GM18507 (cell line): Measurements from ENCODE around the gene SLC13A2.
A peak's percentile ranks its signal among the peaks of the same experiment; 100 is the strongest.

ENCODE experiments used
- DNase-seq: peaks from one replicate; pipeline ENCODE4 v3.0.0; 2011; ENCODE audit warnings: low read depth; ENCODE audit not compliant: insufficient read length; ENCODE audit errors: extremely low spot score
- FAIRE-seq: peaks from 2 replicates; lab custom pipeline; 2011; peaks lifted over from hg19 to GRCh38; lab: Jason Lieb, UNC

SLC13A2 gene

GRCh38 chr17:28488533-28489276 is 15.3 kb downstream of the SLC13A2 start:
- no peak for DNase-seq
- FAIRE-seq, result no peak

- no peak for FAIRE-seq
- no peak for DNase-seq
Observed at GRCh38 chr17:28491286-28491685, 17.8 kb downstream of the SLC13A2 start.

- DNase-seq, result no peak
- FAIRE-seq, result no peak
Observed at GRCh38 chr17:28491860-28492259, 18.4 kb downstream of the SLC13A2 start.

GRCh38 chr17:28492352-28493310 is 19.2 kb downstream of the SLC13A2 start:
- DNase-seq (no peak), FAIRE-seq (no peak)

- DNase-seq, result no peak
- FAIRE-seq, result no peak
Observed at GRCh38 chr17:28493460-28493859, 20.0 kb downstream of the SLC13A2 start.

- FAIRE-seq (peak; percentile 97), DNase-seq (peak; percentile 79)
Observed at GRCh38 chr17:28494445-28495188, 21.2 kb downstream of the SLC13A2 start.

- DNase-seq, result no peak
- FAIRE-seq, result no peak
Observed at GRCh38 chr17:28495635-28496034, 22.2 kb downstream of the SLC13A2 start.

GRCh38 chr17:28497931-28498330 is 24.5 kb downstream of the SLC13A2 start:
- DNase-seq (no peak), FAIRE-seq (no peak)

- no peak for DNase-seq
- FAIRE-seq, result no peak
Observed at GRCh38 chr17:28498652-28499363, 25.4 kb downstream of the SLC13A2 start.

- FAIRE-seq, result no peak
Observed at GRCh38 chr17:28499364-28499664, 25.9 kb downstream of the SLC13A2 start.

GRCh38 chr17:28499684-28500357 is 26.4 kb downstream of the SLC13A2 start:
- no peak for FAIRE-seq
- DNase-seq, result no peak

More at GRCh38 chr17:28499364-28499664, 25.9 kb downstream of the SLC13A2 start:
- DNase-seq, result no peak

GRCh38 chr17:28500712-28501379 is 27.4 kb downstream of the SLC13A2 start:
- FAIRE-seq (peak; percentile 92), DNase-seq (peak; percentile 58)

GRCh38 chr17:28501421-28502284 is 28.2 kb downstream of the SLC13A2 start:
- FAIRE-seq (peak; percentile 44), DNase-seq (no peak)

GRCh38 chr17:28503420-28503819 is 30.0 kb downstream of the SLC13A2 start:
- FAIRE-seq, result no peak

GRCh38 chr17:28505986-28506665 is 32.7 kb downstream of the SLC13A2 start, which contains the start of gene FOXN1:
TSS of gene FOXN1 (plus strand) at chr17:28506348. CDS start at chr17:28523970, 17,622 bp downstream.
- DNase-seq (no peak), FAIRE-seq (no peak)

More at GRCh38 chr17:28503420-28503819, 30.0 kb downstream of the SLC13A2 start:
- DNase-seq, result no peak

GRCh38 chr17:28506763-28507487 is 33.5 kb downstream of the SLC13A2 start:
- DNase-seq (no peak), FAIRE-seq (no peak)
